ENCODE results near the gene KLHL29. TPM values are rescaled to one million over a fixed set of nuclear protein-coding genes. Genes with fewer than 3 reads are reported as not detected.

The KLHL29 gene
- total RNA-seq, 1 experiment from 2014 or later = 3.4 TPM

- POLR2A ChIA-PET (ENCODE audit: unreplicated experiment) = no interaction called here
- Histone ChIP-seq H3K4me3 (no peak overlapping the region), H3K4me1 (replicated peaks; ENCODE audit: insufficient read depth) (no peaks in the 10 kb centered on the region), H3K9me2 (ENCODE audit: insufficient read depth) (no peaks in the 10 kb centered on the region), H3K9me3 (ENCODE audit: insufficient read depth, low read depth) (no peaks in the 10 kb centered on the region), H3K27me3 (ENCODE audit: insufficient read depth, low read depth) (no peaks in the 10 kb centered on the region), H2AFZ (no peak overlapping the region), H3F3A (ENCODE audit: insufficient read depth, low read depth) (no peaks in the 10 kb centered on the region; the same call in 1 of the 2 replicates), H4K20me1 (ENCODE audit: insufficient read depth) (peaks cover 3% of the 10 kb centered on the region; the same call in 1 of the 2 replicates), H3K79me2 (ENCODE audit: low read depth) (no peaks in the 10 kb centered on the region), H3K4me2 (no peak overlapping the region), H3K36me3 (ENCODE audit: low read depth) (no peaks in the 10 kb centered on the region), H3K27ac (no peak overlapping the region)
- DNase-seq = no peak
- TF ChIP-seq EZH2 (IDR thresholded peaks at IDR 0.05; ENCODE audit: low read depth) = no peak
- TF ChIP-seq, protein P1, sequence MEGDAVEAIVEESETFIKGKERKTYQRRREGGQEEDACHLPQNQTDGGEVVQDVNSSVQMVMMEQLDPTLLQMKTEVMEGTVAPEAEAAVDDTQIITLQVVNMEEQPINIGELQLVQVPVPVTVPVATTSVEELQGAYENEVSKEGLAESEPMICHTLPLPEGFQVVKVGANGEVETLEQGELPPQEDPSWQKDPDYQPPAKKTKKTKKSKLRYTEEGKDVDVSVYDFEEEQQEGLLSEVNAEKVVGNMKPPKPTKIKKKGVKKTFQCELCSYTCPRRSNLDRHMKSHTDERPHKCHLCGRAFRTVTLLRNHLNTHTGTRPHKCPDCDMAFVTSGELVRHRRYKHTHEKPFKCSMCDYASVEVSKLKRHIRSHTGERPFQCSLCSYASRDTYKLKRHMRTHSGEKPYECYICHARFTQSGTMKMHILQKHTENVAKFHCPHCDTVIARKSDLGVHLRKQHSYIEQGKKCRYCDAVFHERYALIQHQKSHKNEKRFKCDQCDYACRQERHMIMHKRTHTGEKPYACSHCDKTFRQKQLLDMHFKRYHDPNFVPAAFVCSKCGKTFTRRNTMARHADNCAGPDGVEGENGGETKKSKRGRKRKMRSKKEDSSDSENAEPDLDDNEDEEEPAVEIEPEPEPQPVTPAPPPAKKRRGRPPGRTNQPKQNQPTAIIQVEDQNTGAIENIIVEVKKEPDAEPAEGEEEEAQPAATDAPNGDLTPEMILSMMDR (conservative IDR thresholded peaks at IDR 0.05) = no peak
- intact Hi-C loops (cut with micrococcal nuclease; ENCODE audit: unreplicated experiment) = no loop called here
- BruUV-seq (replicated peaks) = no TSS peak
- CTCF ChIA-PET = no interaction called here
Measured at GRCh38 chr2:23419171-23420090, 34.5 kb downstream of the KLHL29 start.

- H3K9me2 ChIP-seq (ENCODE audit: insufficient read depth) = no peaks in the 10 kb centered on the region
Measured at GRCh38 chr2:23420091-23420839, 35.3 kb downstream of the KLHL29 start.

More at GRCh38 chr2:23420091-23420839, 35.3 kb downstream of the KLHL29 start:
- BruUV-seq (replicated peaks) = no TSS peak
- no peak overlapping the region for H3K4me3 ChIP-seq
- no peaks in the 10 kb centered on the region for H3K4me1 ChIP-seq (replicated peaks; ENCODE audit: insufficient read depth)
- TF ChIP-seq, protein P1 (conservative IDR thresholded peaks at IDR 0.05) = no peak
- no peak for TF ChIP-seq EZH2 (IDR thresholded peaks at IDR 0.05; ENCODE audit: low read depth)
- no peaks in the 10 kb centered on the region for H3K9me3 ChIP-seq (ENCODE audit: insufficient read depth, low read depth)
- peaks cover 3% of the 10 kb centered on the region; the same call in 1 of the 2 replicates for H4K20me1 ChIP-seq (ENCODE audit: insufficient read depth)
- ChIA-PET POLR2A (ENCODE audit: unreplicated experiment) (no interaction called here), CTCF (no interaction called here)
- intact Hi-C loops (cut with micrococcal nuclease; ENCODE audit: unreplicated experiment) = no loop called here
- no peaks in the 10 kb centered on the region; the same call in 1 of the 2 replicates for H3F3A ChIP-seq (ENCODE audit: insufficient read depth, low read depth)
- no peaks in the 10 kb centered on the region for H3K79me2 ChIP-seq (ENCODE audit: low read depth)
- DNase-seq = no peak
- H3K36me3 ChIP-seq (ENCODE audit: low read depth) = no peaks in the 10 kb centered on the region
- H3K27ac ChIP-seq = no peak overlapping the region
- no peaks in the 10 kb centered on the region for H3K27me3 ChIP-seq (ENCODE audit: insufficient read depth, low read depth)
- no peak overlapping the region for H2AFZ ChIP-seq
- H3K4me2 ChIP-seq = no peak overlapping the region
